Endothelial cell of umbilical vein (primary cell): ENCODE data around the gene ABLIM2.

Experiments used
- CTCF ChIP-seq, 2 donors: IDR thresholded peaks; 1 replicate in 1 of 2; 2 replicates in 1 of 2; pipeline ENCODE4 v1.5.1; 2011; ENCODE audit warnings: low read length in 2 of 2, mild to moderate bottlenecking in 2 of 2, moderate library complexity in 2 of 2, control low read depth in 1 of 2, inconsistent platforms in 1 of 2, low read depth in 1 of 2; ENCODE audit not compliant: insufficient read depth in 1 of 2; ENCODE audit errors: extremely low read depth in 1 of 2
- EZH2 ChIP-seq: IDR thresholded peaks from 2 replicates; pipeline ENCODE4 v1.6.1; 2012; ENCODE audit warnings: borderline replicate concordance, low read depth, mild to moderate bottlenecking, moderate library complexity, low read length, inconsistent platforms; ENCODE audit not compliant: severe bottlenecking
- JUN ChIP-seq: IDR thresholded peaks from 2 replicates; pipeline ENCODE4 v1.6.1; 2011; ENCODE audit warnings: borderline replicate concordance, low read depth; ENCODE audit not compliant: insufficient read length, insufficient read depth
- MAX ChIP-seq: IDR thresholded peaks from 2 replicates; pipeline ENCODE4 v1.6.1; 2011; ENCODE audit not compliant: insufficient read depth, insufficient read length
- POLR2A ChIP-seq: IDR thresholded peaks from 2 replicates; pipeline ENCODE4 v1.6.1; 2012; ENCODE audit warnings: low read depth, mild to moderate bottlenecking, control low read depth, low read length
- POLR2AphosphoS5 ChIP-seq: IDR thresholded peaks from 2 replicates; pipeline ENCODE4 v1.6.1; 2012; ENCODE audit warnings: low read depth, mild to moderate bottlenecking, control low read depth, low read length, moderate library complexity; ENCODE audit not compliant: insufficient read depth

GRCh38 chr4:8136972-8137710 lies 21.5 kb downstream of the ABLIM2 start:
- TF ChIP-seq CTCF (IDR thresholded peaks at IDR 0.05; ENCODE audit: extremely low read depth in 1 of 2, insufficient read depth in 1 of 2, low read depth in 1 of 2, low read length in 2 of 2) (no peak), JUN (no peak), POLR2A (no peak), EZH2 (no peak), POLR2AphosphoS5 (no peak), MAX (no peak)
